Left ventricle myocardium inferior (tissue), 1 donor: Measurements from ENCODE around the gene ESR1. TPM values are rescaled to one million over a fixed set of nuclear protein-coding genes. Genes with fewer than 3 reads are reported as not detected.

Experiments
- DNase-seq: peaks from one replicate; pipeline ENCODE4 v3.0.0-alpha.2; 2020
- H3K27ac ChIP-seq: fragments of 200-600 bp; replicated peaks from 2 replicates; pipeline ENCODE4 v1.8.0; 2021
- H3K27me3 ChIP-seq: fragments of 200-600 bp; 2 replicates; pipeline ENCODE4 v1.8.0; 2021; ENCODE audit warnings: low read depth
- H3K36me3 ChIP-seq: fragments of 200-600 bp; 2 replicates; pipeline ENCODE4 v1.8.0; 2021
- H3K4me1 ChIP-seq: fragments of 200-600 bp; 2 replicates; pipeline ENCODE4 v1.8.0; 2021
- H3K4me3 ChIP-seq: fragments of 200-600 bp; 2 replicates; pipeline ENCODE4 v1.8.0; 2021; ENCODE audit warnings: mild to moderate bottlenecking, moderate library complexity
- H3K9me3 ChIP-seq: fragments of 200-600 bp; replicated peaks from 2 replicates; pipeline ENCODE4 v1.8.0; 2021
- intact Hi-C: fragments of 100-400 bp; cut with micrococcal nuclease; formaldehyde crosslinking; loops from one replicate; pipeline ENCODE4 v1.11.0; 2022
- total RNA-seq: library from RNA; stranded (reverse); fragmentation: NEBNext Ultra II Directional; extraction: Animal tissue kit (Norgen Biotek cat#: 25700); gene quantifications from one replicate; pipeline ENCODE4 v1.2.1, GENCODE V29; 2021
- TF ChIP-seq, protein P1 (sequence below): fragments of 200-600 bp; IDR thresholded peaks from 2 replicates; pipeline ENCODE4 v1.8.0; 2021; ENCODE audit warnings: antibody characterized with exemption, mild to moderate bottlenecking, borderline replicate concordance
- donor health status: DM: no; HTN: yes; CAD: no; lungs with severe emphysema.

The ESR1 gene
- total RNA-seq, 1 donor from 2014 or later = 1.6 TPM

- no peaks in the 10 kb centered on the region for H3K4me1 ChIP-seq
- no peak overlapping the region for H3K27ac ChIP-seq
- no peaks in the 10 kb centered on the region for H3K27me3 ChIP-seq
- intact Hi-C loops = no loop called here
- H3K9me3 ChIP-seq = no peaks in the 10 kb centered on the region
- TF ChIP-seq, protein P1, sequence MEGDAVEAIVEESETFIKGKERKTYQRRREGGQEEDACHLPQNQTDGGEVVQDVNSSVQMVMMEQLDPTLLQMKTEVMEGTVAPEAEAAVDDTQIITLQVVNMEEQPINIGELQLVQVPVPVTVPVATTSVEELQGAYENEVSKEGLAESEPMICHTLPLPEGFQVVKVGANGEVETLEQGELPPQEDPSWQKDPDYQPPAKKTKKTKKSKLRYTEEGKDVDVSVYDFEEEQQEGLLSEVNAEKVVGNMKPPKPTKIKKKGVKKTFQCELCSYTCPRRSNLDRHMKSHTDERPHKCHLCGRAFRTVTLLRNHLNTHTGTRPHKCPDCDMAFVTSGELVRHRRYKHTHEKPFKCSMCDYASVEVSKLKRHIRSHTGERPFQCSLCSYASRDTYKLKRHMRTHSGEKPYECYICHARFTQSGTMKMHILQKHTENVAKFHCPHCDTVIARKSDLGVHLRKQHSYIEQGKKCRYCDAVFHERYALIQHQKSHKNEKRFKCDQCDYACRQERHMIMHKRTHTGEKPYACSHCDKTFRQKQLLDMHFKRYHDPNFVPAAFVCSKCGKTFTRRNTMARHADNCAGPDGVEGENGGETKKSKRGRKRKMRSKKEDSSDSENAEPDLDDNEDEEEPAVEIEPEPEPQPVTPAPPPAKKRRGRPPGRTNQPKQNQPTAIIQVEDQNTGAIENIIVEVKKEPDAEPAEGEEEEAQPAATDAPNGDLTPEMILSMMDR = no peak
- H3K4me3 ChIP-seq = no peak overlapping the region
- H3K36me3 ChIP-seq = no peaks in the 10 kb centered on the region
- DNase-seq = no peak
Measured at GRCh38 chr6:152001408-152001807, 193.9 kb downstream of the ESR1 start.

DNA sequence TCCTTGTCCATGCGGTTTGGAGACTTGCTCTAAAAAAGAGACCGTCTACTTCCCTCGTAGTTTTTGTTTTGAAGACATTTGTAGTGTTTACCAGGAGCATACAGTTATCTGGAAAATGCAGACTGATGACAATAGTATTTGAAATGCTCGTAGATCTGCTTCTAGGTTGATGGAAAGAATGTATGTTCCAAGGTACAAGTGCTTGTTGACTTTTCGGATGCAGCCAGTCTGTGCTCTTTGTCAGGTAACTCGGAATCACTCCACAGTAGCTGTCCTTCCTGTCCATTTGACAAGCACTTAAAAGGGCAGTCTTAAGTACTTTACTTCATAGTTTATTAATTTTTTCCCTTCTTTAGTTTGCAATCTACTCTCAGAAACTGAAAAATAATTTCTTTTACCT lies 194.8 kb downstream of the ESR1 start:
- H3K27ac ChIP-seq = no peak overlapping the region
- H3K9me3 ChIP-seq = no peaks in the 10 kb centered on the region
- H3K27me3 ChIP-seq = no peaks in the 10 kb centered on the region
- no peak overlapping the region for H3K4me3 ChIP-seq
- no peaks in the 10 kb centered on the region for H3K36me3 ChIP-seq
- TF ChIP-seq, protein P1 = no peak
- intact Hi-C loops = no loop called here
- H3K4me1 ChIP-seq = no peaks in the 10 kb centered on the region
- no peak for DNase-seq

GRCh38 chr6:152004036-152004566 lies 196.6 kb downstream of the ESR1 start:
- intact Hi-C loops = no loop called here
- Histone ChIP-seq H3K4me3 (no peak overlapping the region), H3K36me3 (no peaks in the 10 kb centered on the region), H3K4me1 (no peaks in the 10 kb centered on the region), H3K27ac (no peak overlapping the region), H3K27me3 (no peaks in the 10 kb centered on the region), H3K9me3 (no peaks in the 10 kb centered on the region)
- DNase-seq = no peak
- TF ChIP-seq, protein P1 = no peak

DNA sequence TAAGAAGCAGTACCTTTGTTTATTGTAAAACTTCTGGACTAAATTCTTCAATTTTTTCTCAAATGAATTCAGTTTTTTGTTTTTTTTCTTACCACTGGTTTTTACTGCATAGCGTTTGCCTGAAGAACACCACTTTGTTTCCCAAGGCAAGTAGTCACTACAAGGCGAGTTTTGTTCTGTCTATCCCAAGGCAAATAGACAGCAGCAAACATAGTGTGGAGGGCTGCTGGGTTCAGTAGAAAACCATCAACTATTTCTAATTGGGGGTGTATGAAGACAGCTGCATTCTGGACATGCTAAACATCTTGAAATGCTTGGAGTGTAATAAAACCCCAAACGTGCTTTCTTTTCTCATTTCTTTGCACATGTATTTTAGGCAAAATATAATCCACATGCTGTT lies 197.4 kb downstream of the ESR1 start:
- Histone ChIP-seq H3K27me3 (no peaks in the 10 kb centered on the region), H3K36me3 (no peaks in the 10 kb centered on the region), H3K4me3 (no peak overlapping the region), H3K27ac (no peak overlapping the region), H3K9me3 (no peaks in the 10 kb centered on the region), H3K4me1 (no peaks in the 10 kb centered on the region)
- DNase-seq = no peak
- intact Hi-C loops = no loop called here
- TF ChIP-seq, protein P1 = no peak

DNA sequence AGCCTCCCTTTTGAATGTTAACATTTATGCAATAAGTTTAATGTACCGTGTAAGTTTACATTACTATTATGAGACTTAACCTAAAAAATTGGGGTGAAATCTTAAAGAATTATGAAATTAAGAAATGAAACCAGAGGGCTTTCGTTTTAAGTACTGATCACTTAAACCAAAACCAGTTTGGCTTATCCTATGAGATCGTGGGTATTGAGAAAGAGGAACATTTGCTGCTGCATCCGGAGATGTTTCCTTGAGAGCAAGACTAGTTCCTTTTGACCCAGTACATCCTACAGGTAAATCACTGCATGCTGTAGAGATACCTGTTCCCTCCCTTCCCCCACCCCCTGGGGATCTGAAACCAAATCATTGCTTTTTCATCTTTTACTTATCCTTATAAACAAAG lies 201.3 kb downstream of the ESR1 start:
- H3K9me3 ChIP-seq = no peaks in the 10 kb centered on the region
- H3K4me1 ChIP-seq = no peaks in the 10 kb centered on the region
- no peaks in the 10 kb centered on the region for H3K36me3 ChIP-seq
- TF ChIP-seq, protein P1 = no peak
- H3K27ac ChIP-seq = no peak overlapping the region
- intact Hi-C loops = no loop called here
- DNase-seq = no peak
- no peak overlapping the region for H3K4me3 ChIP-seq
- no peaks in the 10 kb centered on the region for H3K27me3 ChIP-seq
